ENCODE data around the gene ASGR1. TPM values are rescaled to one million over a fixed set of nuclear protein-coding genes. Genes with fewer than 3 reads are reported as not detected.

ASGR1 gene
- total RNA-seq, 2 donors from 2014 or later: 2.0 to 3.9 TPM

DNA sequence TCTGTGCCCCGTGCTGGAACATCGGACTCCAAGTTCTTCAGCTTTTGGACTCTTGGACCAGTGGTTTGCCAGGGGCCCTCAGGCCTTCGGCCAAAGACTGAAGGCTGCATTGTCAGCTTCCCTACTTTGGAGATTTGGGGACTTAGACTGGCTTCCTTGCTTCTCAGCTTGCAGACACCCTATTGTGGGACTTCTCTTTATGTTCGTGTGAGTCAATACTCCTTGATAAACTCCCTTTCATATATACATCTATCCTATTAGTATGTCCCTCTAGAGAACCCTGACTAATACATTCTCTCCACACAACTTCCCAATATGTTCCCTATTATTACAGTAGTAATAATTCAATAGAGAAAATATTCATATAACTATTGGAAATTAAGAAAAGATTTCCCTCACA is 55.3 kb downstream of the ASGR1 start:
- Mint-ChIP-seq H3K9me3 (no peaks in the 10 kb centered on the region), H3K36me3 (no peaks in the 10 kb centered on the region), H3K27ac (no peak overlapping the region)

More for the DNA sequence above, 55.3 kb downstream of the ASGR1 start:
- no peak for ATAC-seq
- no peak for DNase-seq (ENCODE audit: low spot score in 2 of 2)

Other genes with a start within 250 kb of the ASGR1 start
- not detected for gene ALOX12, start 183.3 kb downstream of the ASGR1 start, total RNA-seq
- 100 to 1,000 TPM; 127 to 217 TPM for gene RNASEK, start 166.7 kb downstream of the ASGR1 start, total RNA-seq
- under 1 TPM; 0.59 to 0.86 TPM for gene BCL6B, start 156.3 kb downstream of the ASGR1 start, total RNA-seq
- gene SLC16A13, start 143.4 kb downstream of the ASGR1 start, total RNA-seq: 10 to 100 TPM in 1 of 2 donors, 1 to 10 TPM in 1; 5.0 to 10.5 TPM
- 1 to 10 TPM in 1 of 2 donors, under 1 TPM in 1; 0.30 to 1.1 TPM for gene SLC16A11, start 135.3 kb downstream of the ASGR1 start, total RNA-seq
- gene CLEC10A, start 99.1 kb downstream of the ASGR1 start, total RNA-seq: not detected
- gene ASGR2, start 64.5 kb downstream of the ASGR1 start, total RNA-seq: not detected
- gene DLG4, start 40.5 kb upstream of the ASGR1 start, total RNA-seq: 10 to 100 TPM; 20.1 to 27.1 TPM
- 100 to 1,000 TPM; 360 to 445 TPM for gene ACADVL, start 40.6 kb upstream of the ASGR1 start, total RNA-seq
- 10 to 100 TPM; 56.2 to 73.4 TPM for gene DVL2, start 55.1 kb upstream of the ASGR1 start, total RNA-seq
- 10 to 100 TPM; 25.9 to 52.4 TPM for gene PHF23, start 60.1 kb upstream of the ASGR1 start, total RNA-seq
- 100 to 1,000 TPM; 167 to 298 TPM for gene GABARAP, start 63.1 kb upstream of the ASGR1 start, total RNA-seq
- gene CTDNEP1, start 72.4 kb upstream of the ASGR1 start, total RNA-seq: 100 to 1,000 TPM; 171 to 179 TPM
- 10 to 100 TPM; 45.6 to 62.3 TPM for gene ELP5, start 72.8 kb upstream of the ASGR1 start, total RNA-seq
- gene CLDN7, start 83.1 kb upstream of the ASGR1 start, total RNA-seq: 1 to 10 TPM in 1 of 2 donors, under 1 TPM in 1; 0.55 to 1.5 TPM
- gene SLC2A4, start 102.3 kb upstream of the ASGR1 start, total RNA-seq: under 1 TPM in 1 of 2 donors, not detected in 1; 0.51 TPM
- gene YBX2, start 115.3 kb upstream of the ASGR1 start, total RNA-seq: 1 to 10 TPM in 1 of 2 donors, under 1 TPM in 1; 0.18 to 1.7 TPM
- 100 to 1,000 TPM; 493 to 836 TPM for gene EIF5A, start 128.3 kb upstream of the ASGR1 start, total RNA-seq
- gene GPS2, start 136.0 kb upstream of the ASGR1 start, total RNA-seq: 10 to 100 TPM; 36.3 to 48.6 TPM
- gene NEURL4, start 150.0 kb upstream of the ASGR1 start, total RNA-seq: 10 to 100 TPM; 24.8 to 32.7 TPM
- 100 to 1,000 TPM; 400 to 610 TPM for gene ACAP1, start 157.2 kb upstream of the ASGR1 start, total RNA-seq
- 10 to 100 TPM in 1 of 2 donors, 1 to 10 TPM in 1; 3.6 to 10.1 TPM for gene KCTD11, start 172.8 kb upstream of the ASGR1 start, total RNA-seq
- gene TMEM95, start 175.8 kb upstream of the ASGR1 start, total RNA-seq: under 1 TPM in 1 of 2 donors, not detected in 1; 0.21 TPM
- 1 to 10 TPM; 2.7 to 5.3 TPM for gene TNK1, start 201.7 kb upstream of the ASGR1 start, total RNA-seq
- gene PLSCR3, start 215.2 kb upstream of the ASGR1 start, total RNA-seq: 10 to 100 TPM; 58.2 to 77.5 TPM
- gene TMEM256, start 224.7 kb upstream of the ASGR1 start, total RNA-seq: 100 to 1,000 TPM in 1 of 2 donors, 10 to 100 TPM in 1; 78.9 to 114 TPM
- 10 to 100 TPM; 14.5 to 15.8 TPM for gene NLGN2, start 228.5 kb upstream of the ASGR1 start, total RNA-seq
- gene SPEM1, start 241.0 kb upstream of the ASGR1 start, total RNA-seq: not detected
- gene SPEM2, start 246.2 kb upstream of the ASGR1 start, total RNA-seq: under 1 TPM in 1 of 2 donors, not detected in 1; 0.14 TPM
- gene SPEM3, start 249.5 kb upstream of the ASGR1 start, total RNA-seq: not detected